ENCODE measurements around the gene FAM228B.

- TF ChIP-seq PKNOX1 (IDR thresholded peaks at IDR 0.05) (peak; percentile 69), FOXA1 (IDR thresholded peaks at IDR 0.05) (no peak), CTBP1 (IDR thresholded peaks at IDR 0.05; ENCODE audit: borderline replicate concordance) (peak; percentile 84; the same call in 1 of the 2 replicates), FOXK2 (IDR thresholded peaks at IDR 0.05) (peak; percentile 78), SUZ12 (IDR thresholded peaks at IDR 0.05) (no peak), ELF4 (IDR thresholded peaks at IDR 0.05) (peak; percentile 85), HDGF (IDR thresholded peaks at IDR 0.05; ENCODE audit: borderline replicate concordance) (no peak), ZNF384 (IDR thresholded peaks at IDR 0.05) (no peak), FOXM1 (IDR thresholded peaks at IDR 0.05; ENCODE audit: borderline replicate concordance) (no peak), BHLHE40 (IDR thresholded peaks at IDR 0.05; ENCODE audit: borderline replicate concordance) (no peak), NFRKB (IDR thresholded peaks at IDR 0.05) (peak; percentile 30; the same call in 1 of the 2 replicates)
These were observed 47.1 kb upstream of the FAM228B start, which contains the start of gene SF3B6 for GRCh38 chr2:24075915-24076848.

All from HEK293T (cell line).